Ascending aorta (tissue), 2 donors: ENCODE results near the gene CILP. TPM values are rescaled to one million over a fixed set of nuclear protein-coding genes. Genes with fewer than 3 reads are reported as not detected.
"Not testable (repeated sequence)": the region's sequence is repeated elsewhere in the genome, so short reads cannot be mapped to it uniquely, and the experiment has no call there.

Experiments used
- DNase-seq, 2 donors: peaks; one replicate each; pipeline ENCODE4 v3.0.0-alpha.2; 2019; ENCODE audit warnings: low spot score in 2 of 2
- H3K27ac ChIP-seq, 2 donors: fragments of 200-600 bp; sonication (generic); one replicate each; pipeline ENCODE4 v1.5.1; 2016 to 2017; ENCODE audit warnings: mild to moderate bottlenecking in 1 of 2
- H3K27me3 ChIP-seq: fragments of 200-600 bp; sonication (generic); one replicate; pipeline ENCODE4 v1.5.1; 2017
- H3K36me3 ChIP-seq, 2 donors: fragments of 200-600 bp; sonication (generic); one replicate each; pipeline ENCODE4 v1.5.1; 2016
- H3K4me1 ChIP-seq, 2 donors: fragments of 200-600 bp; sonication (generic); one replicate each; pipeline ENCODE4 v1.5.1; 2016 to 2017; ENCODE audit warnings: mild to moderate bottlenecking in 1 of 2
- H3K4me3 ChIP-seq, 2 donors: fragments of 200-600 bp; sonication (generic); one replicate each; pipeline ENCODE4 v1.5.1; 2016 to 2017; ENCODE audit warnings: mild to moderate bottlenecking in 1 of 2
- H3K9me3 ChIP-seq, 2 donors: fragments of 200-600 bp; sonication (generic); one replicate each; pipeline ENCODE4 v1.5.1; 2016
- intact Hi-C: fragments of 100-400 bp; cut with DNase I; formaldehyde crosslinking; loops from one replicate; pipeline ENCODE4 v1.15.1; 2023
- total RNA-seq: library from RNA; depleted of rRNA; stranded (reverse); fragments of >200 nt; gene quantifications from one replicate; pipeline ENCODE4 v1.1.0, GENCODE V29; 2016
- TF ChIP-seq, protein P1 (sequence below), 3 experiments: fragments of 200-600 bp in 2 of 3; fragments of 450-650 bp in 1 of 3; sonication (generic) in 2 of 3; IDR thresholded peaks; one replicate each; pipeline ENCODE4 v1.5.1; 2016 to 2019; ENCODE audit warnings: antibody characterized with exemption in 3 of 3, mild to moderate bottlenecking in 1 of 3, moderate library complexity in 1 of 3

The CILP gene
- total RNA-seq, 1 donor from 2014 or later, result 1.8 TPM

DNA sequence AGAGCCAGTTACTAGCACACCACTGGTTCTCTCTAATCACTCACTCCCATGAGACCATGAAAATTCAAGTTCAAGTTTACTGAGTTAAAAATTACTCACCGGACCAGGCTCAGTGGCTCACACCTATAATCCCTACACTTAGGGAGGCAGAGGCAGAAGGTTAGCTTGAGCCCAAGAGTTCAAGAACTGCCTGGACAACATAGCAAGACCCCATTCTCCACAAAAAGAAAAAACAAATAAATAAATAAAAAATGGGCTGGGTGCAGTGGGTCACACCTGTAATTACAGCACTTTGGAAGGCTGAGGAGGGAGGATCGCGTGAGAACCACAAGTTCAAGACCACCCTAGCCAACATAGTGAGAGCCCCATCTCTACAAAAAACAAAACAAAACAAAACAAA is 21.2 kb upstream of the CILP start:
- Histone ChIP-seq H3K9me3 (no peaks in the 10 kb centered on the region), H3K4me3 (no peak overlapping the region), H3K27ac (no peak overlapping the region), H3K36me3 (no peaks in the 10 kb centered on the region), H3K27me3 (no peaks in the 10 kb centered on the region), H3K4me1 (no peaks in the 10 kb centered on the region)
- no peak for DNase-seq
- intact Hi-C loops, result no loop called here
- TF ChIP-seq, protein P1, sequence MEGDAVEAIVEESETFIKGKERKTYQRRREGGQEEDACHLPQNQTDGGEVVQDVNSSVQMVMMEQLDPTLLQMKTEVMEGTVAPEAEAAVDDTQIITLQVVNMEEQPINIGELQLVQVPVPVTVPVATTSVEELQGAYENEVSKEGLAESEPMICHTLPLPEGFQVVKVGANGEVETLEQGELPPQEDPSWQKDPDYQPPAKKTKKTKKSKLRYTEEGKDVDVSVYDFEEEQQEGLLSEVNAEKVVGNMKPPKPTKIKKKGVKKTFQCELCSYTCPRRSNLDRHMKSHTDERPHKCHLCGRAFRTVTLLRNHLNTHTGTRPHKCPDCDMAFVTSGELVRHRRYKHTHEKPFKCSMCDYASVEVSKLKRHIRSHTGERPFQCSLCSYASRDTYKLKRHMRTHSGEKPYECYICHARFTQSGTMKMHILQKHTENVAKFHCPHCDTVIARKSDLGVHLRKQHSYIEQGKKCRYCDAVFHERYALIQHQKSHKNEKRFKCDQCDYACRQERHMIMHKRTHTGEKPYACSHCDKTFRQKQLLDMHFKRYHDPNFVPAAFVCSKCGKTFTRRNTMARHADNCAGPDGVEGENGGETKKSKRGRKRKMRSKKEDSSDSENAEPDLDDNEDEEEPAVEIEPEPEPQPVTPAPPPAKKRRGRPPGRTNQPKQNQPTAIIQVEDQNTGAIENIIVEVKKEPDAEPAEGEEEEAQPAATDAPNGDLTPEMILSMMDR (IDR thresholded peaks at IDR 0.05), result no peak

DNA sequence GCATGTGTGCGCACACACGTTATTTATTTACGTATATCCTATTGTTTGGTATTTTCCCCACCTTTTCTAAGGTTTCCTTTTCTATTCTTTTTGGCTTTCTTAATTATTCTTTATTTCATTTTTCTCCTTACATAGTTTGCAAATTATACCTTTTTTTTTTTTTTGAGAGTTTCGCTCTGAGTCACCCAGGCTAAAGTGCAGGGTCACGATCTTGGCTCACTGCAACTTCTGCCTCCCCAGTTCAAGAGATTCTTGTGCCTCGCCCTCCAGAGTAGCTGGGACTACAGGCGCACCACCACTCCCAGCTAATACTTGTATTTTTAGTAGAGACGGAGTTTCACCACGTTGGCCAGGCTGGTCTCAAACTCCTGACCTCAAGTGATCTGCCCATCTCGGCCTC is 20.0 kb upstream of the CILP start:
- Histone ChIP-seq H3K27ac (no peak overlapping the region), H3K4me1 (no peaks in the 10 kb centered on the region), H3K4me3 (no peak overlapping the region), H3K27me3 (no peaks in the 10 kb centered on the region), H3K36me3 (no peaks in the 10 kb centered on the region), H3K9me3 (no peaks in the 10 kb centered on the region)
- DNase-seq, result no peak
- TF ChIP-seq, protein P1 (IDR thresholded peaks at IDR 0.05), result no peak
- intact Hi-C loops, result no loop called here

DNA sequence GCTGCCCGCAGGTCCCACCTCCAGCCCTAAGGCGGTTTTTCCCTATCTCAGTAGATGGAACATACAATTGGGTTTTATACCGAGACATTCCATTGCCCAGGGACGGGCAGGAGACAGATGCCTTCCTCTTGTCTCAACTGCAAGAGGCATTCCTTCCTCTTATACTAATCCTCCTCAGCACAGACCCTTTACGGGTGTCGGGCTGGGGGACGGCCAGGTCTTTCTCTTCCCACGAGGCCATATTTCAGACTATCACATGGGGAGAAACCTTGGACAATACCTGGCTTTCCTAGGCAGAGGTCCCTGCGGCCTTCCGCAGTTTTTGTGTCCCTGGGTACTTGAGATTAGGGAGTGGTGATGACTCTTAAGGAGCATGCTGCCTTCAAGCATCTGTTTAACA is 15.6 kb upstream of the CILP start:
- H3K27me3 ChIP-seq, H3K36me3 ChIP-seq, DNase-seq, H3K4me1 ChIP-seq, H3K9me3 ChIP-seq, intact Hi-C loops, H3K4me3 ChIP-seq, H3K27ac ChIP-seq: not testable (repeated sequence)

DNA sequence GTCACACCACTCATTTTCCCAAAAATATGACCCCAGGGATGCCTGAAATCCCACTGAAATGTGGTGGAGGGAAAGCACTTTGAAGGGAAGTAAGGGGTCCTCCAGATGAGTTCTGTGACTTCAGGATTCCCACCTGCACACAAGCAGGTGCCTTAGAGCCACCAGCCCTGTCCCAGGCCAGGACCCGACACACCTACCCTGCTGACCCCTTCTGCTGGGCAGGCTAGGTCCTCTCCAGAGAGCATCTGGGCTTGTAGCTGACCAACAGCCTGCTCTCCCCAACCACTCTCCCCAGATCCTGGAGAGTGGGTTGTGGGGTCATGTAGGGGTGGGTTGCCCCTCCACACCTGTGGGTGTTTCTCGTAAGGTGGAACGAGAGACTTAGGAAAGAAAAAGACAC is 14.9 kb upstream of the CILP start:
- no peak overlapping the region for H3K27ac ChIP-seq
- H3K4me3 ChIP-seq, result no peak overlapping the region
- H3K4me1 ChIP-seq, result no peaks in the 10 kb centered on the region
- intact Hi-C loops, result no loop called here
- H3K27me3 ChIP-seq, result no peaks in the 10 kb centered on the region
- TF ChIP-seq, protein P1 (IDR thresholded peaks at IDR 0.05), result no peak
- no peak for DNase-seq
- H3K9me3 ChIP-seq, result no peaks in the 10 kb centered on the region
- no peaks in the 10 kb centered on the region for H3K36me3 ChIP-seq

DNA sequence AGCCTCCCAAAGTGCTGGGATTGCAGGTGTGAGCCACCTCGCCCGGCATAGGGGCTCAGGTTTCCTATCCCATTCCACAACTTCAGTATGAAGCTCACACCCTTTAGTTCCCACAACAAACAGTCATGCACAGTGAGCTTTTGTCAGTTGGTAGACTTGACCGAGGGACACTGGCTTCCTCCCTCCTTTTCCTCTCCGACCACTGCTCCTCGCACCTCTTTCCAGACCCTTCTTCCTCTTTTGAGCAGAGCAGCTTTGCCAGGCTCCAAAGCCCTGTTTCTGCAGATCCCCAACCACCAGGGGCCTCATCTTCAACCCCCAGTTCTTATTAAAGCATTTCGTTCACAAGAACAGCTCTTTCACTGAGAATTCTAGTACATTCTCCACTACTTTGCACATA is 12.7 kb upstream of the CILP start:
- Histone ChIP-seq H3K4me1 (no peaks in the 10 kb centered on the region), H3K27me3 (no peaks in the 10 kb centered on the region), H3K4me3 (no peak overlapping the region), H3K36me3 (no peaks in the 10 kb centered on the region), H3K27ac (no peak overlapping the region), H3K9me3 (no peaks in the 10 kb centered on the region)
- TF ChIP-seq, protein P1 (IDR thresholded peaks at IDR 0.05), result no peak
- intact Hi-C loops, result no loop called here
- DNase-seq, result no peak

DNA sequence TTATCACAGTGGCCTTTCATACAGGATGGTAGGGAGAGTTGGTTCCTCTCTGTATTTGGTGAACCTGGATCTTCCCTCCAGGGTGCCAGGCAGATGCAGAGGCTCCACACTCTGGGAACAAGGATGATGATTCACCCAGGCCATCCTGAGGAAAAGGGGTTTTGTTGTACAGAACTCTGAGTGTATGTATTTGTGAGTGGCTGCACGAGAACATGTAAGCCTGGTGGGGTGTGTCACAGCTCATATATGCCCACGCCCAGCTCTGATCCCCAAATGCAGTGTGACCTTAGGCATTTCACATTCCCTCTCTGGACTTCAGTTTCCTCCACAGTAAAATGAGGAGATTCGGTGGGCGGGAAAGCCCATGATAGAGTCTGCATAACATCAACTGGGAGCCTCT is 11.6 kb upstream of the CILP start:
- H3K9me3 ChIP-seq, result no peaks in the 10 kb centered on the region
- intact Hi-C loops, result no loop called here
- H3K4me1 ChIP-seq, result no peaks in the 10 kb centered on the region
- H3K36me3 ChIP-seq, result no peaks in the 10 kb centered on the region
- no peak for DNase-seq
- H3K27ac ChIP-seq, result no peak overlapping the region
- H3K4me3 ChIP-seq, result no peak overlapping the region
- no peaks in the 10 kb centered on the region for H3K27me3 ChIP-seq
- TF ChIP-seq, protein P1 (IDR thresholded peaks at IDR 0.05), result no peak
